HG03135 (cell line): ENCODE measurements around the gene COP1.
"Not testable (repeated sequence)": the region's sequence is repeated elsewhere in the genome, so short reads cannot be mapped to it uniquely, and the experiment has no call there.

ENCODE experiments used
- ATAC-seq: cut with Tn5 transposase; IDR thresholded peaks from one replicate; pipeline ENCODE4 v1.9.1; 2021; ENCODE audit warnings: mild to moderate bottlenecking, moderate library complexity; ENCODE audit not compliant: unreplicated experiment

Gene COP1

GRCh38 chr1:176051402-176051801 is 155.7 kb downstream of the COP1 start:
- ATAC-seq = no peak

GRCh38 chr1:176049582-176049981 is 157.5 kb downstream of the COP1 start:
- ATAC-seq = no peak

- ATAC-seq = no peak
These were observed 160.2 kb downstream of the COP1 start for GRCh38 chr1:176046926-176047325.

GRCh38 chr1:176043537-176043936 is 163.5 kb downstream of the COP1 start:
- ATAC-seq = no peak

GRCh38 chr1:176033881-176034280 is 173.2 kb downstream of the COP1 start:
- ATAC-seq = no peak

- no peak for ATAC-seq
These were observed 173.6 kb downstream of the COP1 start for GRCh38 chr1:176033474-176033873.

- ATAC-seq = no peak
These were observed 174.9 kb downstream of the COP1 start for GRCh38 chr1:176032040-176032645.

- no peak for ATAC-seq
These were observed 177.5 kb downstream of the COP1 start for GRCh38 chr1:176029609-176030008.

- no peak for ATAC-seq
These were observed 177.9 kb downstream of the COP1 start for GRCh38 chr1:176029155-176029554.

GRCh38 chr1:176027934-176028333 is 179.2 kb downstream of the COP1 start:
- not testable (repeated sequence) for ATAC-seq

- ATAC-seq = no peak
These were observed 184.5 kb downstream of the COP1 start for GRCh38 chr1:176022574-176022973.

GRCh38 chr1:176017722-176018121 is 189.4 kb downstream of the COP1 start:
- no peak for ATAC-seq

- no peak for ATAC-seq
These were observed 197.1 kb downstream of the COP1 start for GRCh38 chr1:176009951-176010350.

- not testable (repeated sequence) for ATAC-seq
These were observed 199.2 kb downstream of the COP1 start for GRCh38 chr1:176007756-176008389.

- ATAC-seq = not testable (repeated sequence)
These were observed 212.4 kb downstream of the COP1 start for GRCh38 chr1:175994660-175995059.

- ATAC-seq = not testable (repeated sequence)
These were observed 214.3 kb downstream of the COP1 start for GRCh38 chr1:175992825-175993224.

GRCh38 chr1:175992202-175992601 is 214.9 kb downstream of the COP1 start:
- not testable (repeated sequence) for ATAC-seq

GRCh38 chr1:175984813-175985212 is 222.3 kb downstream of the COP1 start:
- ATAC-seq = no peak

GRCh38 chr1:175984057-175984812 is 222.9 kb downstream of the COP1 start:
- ATAC-seq = no peak

GRCh38 chr1:175983363-175983762 is 223.7 kb downstream of the COP1 start:
- not testable (repeated sequence) for ATAC-seq

- ATAC-seq = no peak
These were observed 226.0 kb downstream of the COP1 start for GRCh38 chr1:175981128-175981527.

GRCh38 chr1:175978926-175979325 is 228.2 kb downstream of the COP1 start:
- no peak for ATAC-seq
